ENCODE data around the gene DDX24. TPM values are rescaled to one million over a fixed set of nuclear protein-coding genes. Genes with fewer than 3 reads are reported as not detected.

DDX24 gene
- polyA plus RNA-seq, 1 donor (not counting 4 experiments of a cell fraction or from before 2014, with no cell fraction given) = 171 TPM

DNA sequence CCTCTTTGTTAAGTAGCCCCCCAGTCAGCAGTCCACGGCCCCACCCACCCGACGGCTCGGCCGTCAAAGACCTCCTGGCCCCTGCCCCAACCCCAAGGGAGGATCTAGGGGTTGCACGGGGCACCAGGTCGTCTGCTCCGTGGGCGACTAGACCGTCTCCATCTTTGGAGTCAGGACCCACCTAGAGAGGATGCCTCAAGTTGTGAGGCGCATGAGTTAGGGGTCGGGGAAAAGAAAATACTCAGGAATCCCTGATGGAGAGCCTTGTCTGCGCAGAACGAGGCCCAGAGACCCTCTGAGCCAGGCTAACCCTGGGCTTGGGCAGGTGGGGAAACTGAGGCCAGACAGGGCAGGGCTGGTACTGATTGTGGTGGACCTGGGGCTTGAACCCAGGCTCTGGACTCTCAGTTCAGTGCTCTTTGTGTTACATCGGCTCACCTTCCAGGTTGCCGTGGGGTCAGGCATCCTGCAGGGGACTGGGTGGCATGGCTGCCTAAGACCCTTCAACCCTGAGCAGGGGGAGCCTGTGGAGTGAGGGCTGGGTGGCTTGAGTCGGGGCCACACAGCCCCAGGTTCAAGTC, 54.0 kb downstream of the DDX24 start:
- Histone ChIP-seq H3K36me3 (ENCODE audit: control insufficient read depth in 2 of 2, extremely low read depth in 1 of 2, insufficient read depth in 2 of 2, low read length in 2 of 2) (no peaks in the 10 kb centered on the region), H3K79me2 (ENCODE audit: control insufficient read depth, insufficient read depth, low read length) (no peaks in the 10 kb centered on the region), H3K4me1 (ENCODE audit: control insufficient read depth, extremely low read depth, insufficient read depth, low read length) (peaks cover 15% of the 10 kb centered on the region), H3K9me1 (ENCODE audit: control insufficient read depth, extremely low read depth, insufficient read depth, low read length) (peaks cover 6% of the 10 kb centered on the region), H4K20me1 (ENCODE audit: control insufficient read depth, extremely low read depth, insufficient read depth, low read length) (peaks cover 3% of the 10 kb centered on the region), H3K4me3 (ENCODE audit: control insufficient read depth in 2 of 3, extremely low read depth in 1 of 3, insufficient read depth in 2 of 3, low read depth in 1 of 3, low read length in 3 of 3) (peak overlapping the region; percentile 34 to 62 (median 61)), H3K27me3 (ENCODE audit: control insufficient read depth, extremely low read depth, insufficient read depth, low read length) (no peaks in the 10 kb centered on the region), H3K9ac (ENCODE audit: control insufficient read depth, extremely low read depth, insufficient read depth, low read length) (no peak overlapping the region), H3K27ac (ENCODE audit: control insufficient read depth, insufficient read depth, low read length) (no peak overlapping the region), H3K4me2 (ENCODE audit: control insufficient read depth, extremely low read depth, insufficient read depth, low read depth, low read length) (peak overlapping the region; percentile 35), H2AFZ (ENCODE audit: control insufficient read depth, low read length) (no peak overlapping the region), H3K9me3 (ENCODE audit: control insufficient read depth, low read depth, low read length) (no peaks in the 10 kb centered on the region)
- TF ChIP-seq EZH2 (IDR thresholded peaks at IDR 0.05; ENCODE audit: low read length) = no peak
- DNase-seq (ENCODE audit: low read depth, low spot score) = no peak
- dilution Hi-C loops (cut with MboI; ENCODE audit: extremely low pct_ligation_motif_present, low sequenced_read_pairs) = no loop called here
- FAIRE-seq = no peak

- no peaks in the 10 kb centered on the region for H3K36me3 ChIP-seq (ENCODE audit: control insufficient read depth in 2 of 2, extremely low read depth in 1 of 2, insufficient read depth in 2 of 2, low read length in 2 of 2)
- peaks cover 6% of the 10 kb centered on the region for H3K9me1 ChIP-seq (ENCODE audit: control insufficient read depth, extremely low read depth, insufficient read depth, low read length)
- FAIRE-seq (peak; percentile 97), DNase-seq (ENCODE audit: low read depth, low spot score) (peak; percentile 93)
- no peaks in the 10 kb centered on the region for H3K79me2 ChIP-seq (ENCODE audit: control insufficient read depth, insufficient read depth, low read length)
- peak within 1 kb of the TSS; percentile 34 to 62 (median 61) for H3K4me3 ChIP-seq (ENCODE audit: control insufficient read depth in 2 of 3, extremely low read depth in 1 of 3, insufficient read depth in 2 of 3, low read depth in 1 of 3, low read length in 3 of 3)
- TF ChIP-seq, protein P1, sequence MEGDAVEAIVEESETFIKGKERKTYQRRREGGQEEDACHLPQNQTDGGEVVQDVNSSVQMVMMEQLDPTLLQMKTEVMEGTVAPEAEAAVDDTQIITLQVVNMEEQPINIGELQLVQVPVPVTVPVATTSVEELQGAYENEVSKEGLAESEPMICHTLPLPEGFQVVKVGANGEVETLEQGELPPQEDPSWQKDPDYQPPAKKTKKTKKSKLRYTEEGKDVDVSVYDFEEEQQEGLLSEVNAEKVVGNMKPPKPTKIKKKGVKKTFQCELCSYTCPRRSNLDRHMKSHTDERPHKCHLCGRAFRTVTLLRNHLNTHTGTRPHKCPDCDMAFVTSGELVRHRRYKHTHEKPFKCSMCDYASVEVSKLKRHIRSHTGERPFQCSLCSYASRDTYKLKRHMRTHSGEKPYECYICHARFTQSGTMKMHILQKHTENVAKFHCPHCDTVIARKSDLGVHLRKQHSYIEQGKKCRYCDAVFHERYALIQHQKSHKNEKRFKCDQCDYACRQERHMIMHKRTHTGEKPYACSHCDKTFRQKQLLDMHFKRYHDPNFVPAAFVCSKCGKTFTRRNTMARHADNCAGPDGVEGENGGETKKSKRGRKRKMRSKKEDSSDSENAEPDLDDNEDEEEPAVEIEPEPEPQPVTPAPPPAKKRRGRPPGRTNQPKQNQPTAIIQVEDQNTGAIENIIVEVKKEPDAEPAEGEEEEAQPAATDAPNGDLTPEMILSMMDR (optimal IDR thresholded peaks at IDR 0.05 in 1 of 3, IDR thresholded peaks at IDR 0.05 in 1 of 3, conservative IDR thresholded peaks at IDR 0.05 in 1 of 3; ENCODE audit: extremely low read depth in 1 of 3, insufficient read depth in 2 of 3, low read length in 3 of 3) = no peak
- no peaks in the 10 kb centered on the region for H3K9me3 ChIP-seq (ENCODE audit: control insufficient read depth, low read depth, low read length)
- no peak within 1 kb of the TSS for H3K9ac ChIP-seq (ENCODE audit: control insufficient read depth, extremely low read depth, insufficient read depth, low read length)
- dilution Hi-C loops (cut with MboI; ENCODE audit: extremely low pct_ligation_motif_present, low sequenced_read_pairs) = no loop called here
- no peak within 1 kb of the TSS for H3K27ac ChIP-seq (ENCODE audit: control insufficient read depth, insufficient read depth, low read length)
- peaks cover 3% of the 10 kb centered on the region for H4K20me1 ChIP-seq (ENCODE audit: control insufficient read depth, extremely low read depth, insufficient read depth, low read length)
- no peaks in the 10 kb centered on the region for H3K27me3 ChIP-seq (ENCODE audit: control insufficient read depth, extremely low read depth, insufficient read depth, low read length)
- H3K4me2 ChIP-seq (ENCODE audit: control insufficient read depth, extremely low read depth, insufficient read depth, low read depth, low read length) = peak within 1 kb of the TSS; percentile 75
- H3K4me1 ChIP-seq (ENCODE audit: control insufficient read depth, extremely low read depth, insufficient read depth, low read length) = peaks cover 15% of the 10 kb centered on the region
- peak within 1 kb of the TSS; percentile 74 for H2AFZ ChIP-seq (ENCODE audit: control insufficient read depth, low read length)
These were observed 54.7 kb downstream of the DDX24 start, which contains the start of gene OTUB2 for GRCh38 chr14:94026173-94026888. TSS of gene OTUB2 (plus strand) at chr14:94026340. CDS start at chr14:94026538, 198 bp downstream.

Measured in keratinocyte (primary cell).